HT1080 (cell line): ENCODE measurements around the gene CCL13. TPM values are rescaled to one million over a fixed set of nuclear protein-coding genes. Genes with fewer than 3 reads are reported as not detected.

ENCODE experiments used
- DNase-seq: peaks from one replicate; pipeline ENCODE4 v3.0.0-alpha.2; 2015; ENCODE audit warnings: low read depth
- total RNA-seq: library from RNA; depleted of rRNA; stranded (reverse); fragments of >200 nt; shearing (Covaris generic); gene quantifications from 2 replicates; pipeline ENCODE4 v1.2.3, GENCODE V29; 2014; rRNA removed

Gene CCL13
- total RNA-seq, 1 experiment from 2014 or later = not detected

DNA sequence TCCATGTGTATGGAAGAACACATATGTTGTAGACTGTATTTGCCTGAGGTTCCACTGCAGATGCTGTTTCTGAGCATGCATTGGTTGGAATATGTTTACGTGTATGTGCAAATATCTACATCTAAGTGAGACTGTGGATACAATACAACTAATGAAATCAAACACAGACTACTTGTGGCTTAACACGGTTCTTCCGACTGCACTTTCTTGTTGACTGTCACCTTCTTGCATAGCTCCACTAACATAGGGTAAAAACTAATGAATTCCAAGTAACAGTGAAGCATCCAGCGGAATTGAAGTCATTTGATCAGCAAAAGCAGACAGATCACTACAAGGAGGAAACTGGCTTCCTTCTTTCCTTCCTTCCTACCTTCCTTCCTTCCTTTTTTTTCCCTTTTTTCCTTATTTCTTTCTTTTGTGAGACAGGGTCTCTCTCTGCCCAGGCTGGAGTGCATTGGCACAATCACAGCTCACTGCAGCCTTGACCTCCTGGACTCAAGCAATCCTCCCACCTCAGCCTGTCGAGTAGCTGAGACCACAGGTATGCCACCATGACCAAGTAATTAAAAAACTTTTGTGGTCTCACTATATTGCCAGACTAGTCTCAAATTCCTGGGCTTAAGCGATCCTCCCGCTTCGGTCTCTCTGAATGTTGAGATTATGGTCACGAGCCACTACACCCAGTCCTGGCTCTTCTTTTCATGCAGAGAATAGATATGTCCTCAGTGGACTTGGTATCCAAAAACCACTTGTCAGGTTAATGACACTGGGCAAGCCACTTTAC is 28.7 kb downstream of the CCL13 start:
- no peak for DNase-seq

DNA sequence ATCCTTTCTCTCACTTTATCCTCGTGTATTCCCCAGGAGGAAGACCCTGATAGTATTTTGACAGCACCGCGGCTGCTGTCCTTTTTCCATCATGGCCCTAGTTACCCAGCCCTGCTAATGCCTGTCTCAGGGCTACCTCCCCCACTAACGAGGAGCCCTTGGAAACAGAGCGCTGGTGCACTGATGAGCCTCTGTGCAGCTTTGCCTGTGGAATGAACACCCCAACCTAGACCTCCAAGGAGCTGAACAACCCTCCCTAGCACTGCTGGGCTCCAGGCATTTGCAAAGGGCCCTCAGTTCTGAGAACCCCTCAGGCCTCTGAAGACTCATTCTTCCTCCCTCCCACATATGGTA is 30.0 kb downstream of the CCL13 start:
- DNase-seq = no peak

DNA sequence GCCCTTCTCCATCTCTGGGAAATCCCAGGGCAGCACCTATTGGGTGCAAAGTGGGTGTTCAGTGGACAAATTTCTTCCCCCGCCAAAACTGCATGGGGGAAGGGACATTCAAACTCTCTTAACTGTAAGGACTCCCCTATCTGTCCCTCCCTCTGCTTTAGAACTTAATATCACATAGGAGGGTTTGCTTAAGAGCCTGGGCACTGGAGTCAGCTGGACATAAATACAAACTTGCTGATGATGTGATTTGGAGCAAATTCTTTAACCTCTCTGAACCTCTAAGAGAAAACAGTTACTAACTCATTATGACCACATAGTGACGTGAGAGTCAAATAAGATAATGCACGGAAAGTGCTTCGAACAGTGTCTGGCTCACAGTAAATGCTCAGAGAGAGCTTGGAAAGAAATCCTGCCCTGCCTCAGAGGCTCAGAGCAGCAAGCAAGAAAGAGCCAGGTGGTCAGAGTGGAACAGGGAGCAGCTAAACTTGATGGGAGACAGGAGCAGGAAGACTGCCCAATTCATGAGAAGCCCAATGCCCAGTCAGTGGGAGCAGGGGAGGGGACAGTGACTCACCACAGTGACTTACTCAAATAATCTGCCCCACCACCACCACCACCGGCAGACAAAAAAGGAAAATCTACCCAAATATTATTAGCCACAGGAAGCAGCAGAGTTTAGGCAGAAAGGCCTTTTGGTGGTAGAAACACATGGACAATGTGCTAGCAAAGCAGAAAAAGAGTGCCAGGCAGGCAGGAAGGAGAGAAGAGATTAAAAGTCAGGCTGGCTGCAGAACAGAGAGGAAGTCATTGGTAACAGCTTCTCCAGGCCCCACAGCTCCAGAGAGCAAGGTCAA is 30.6 kb downstream of the CCL13 start:
- DNase-seq = peak; percentile 58

DNA sequence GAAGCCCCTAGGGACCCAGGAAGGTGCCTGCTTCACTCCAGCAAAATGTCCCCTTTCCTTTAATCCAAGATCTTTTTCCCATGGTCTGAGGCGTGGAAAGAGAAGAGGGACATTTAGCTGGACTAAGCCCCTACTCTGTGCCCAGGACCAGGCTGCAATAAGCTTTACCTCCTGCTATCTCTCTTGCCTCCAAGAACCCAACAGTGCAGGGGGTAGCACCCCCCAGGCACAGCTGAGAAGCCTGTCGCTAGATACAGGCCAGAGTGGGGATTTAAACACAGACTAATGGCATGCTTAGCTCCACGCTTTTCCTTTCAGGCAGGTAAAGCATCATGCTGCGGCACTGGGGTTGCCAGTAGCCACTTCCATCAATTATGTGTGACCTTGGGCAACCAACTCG is 31.3 kb downstream of the CCL13 start:
- no peak for DNase-seq

DNA sequence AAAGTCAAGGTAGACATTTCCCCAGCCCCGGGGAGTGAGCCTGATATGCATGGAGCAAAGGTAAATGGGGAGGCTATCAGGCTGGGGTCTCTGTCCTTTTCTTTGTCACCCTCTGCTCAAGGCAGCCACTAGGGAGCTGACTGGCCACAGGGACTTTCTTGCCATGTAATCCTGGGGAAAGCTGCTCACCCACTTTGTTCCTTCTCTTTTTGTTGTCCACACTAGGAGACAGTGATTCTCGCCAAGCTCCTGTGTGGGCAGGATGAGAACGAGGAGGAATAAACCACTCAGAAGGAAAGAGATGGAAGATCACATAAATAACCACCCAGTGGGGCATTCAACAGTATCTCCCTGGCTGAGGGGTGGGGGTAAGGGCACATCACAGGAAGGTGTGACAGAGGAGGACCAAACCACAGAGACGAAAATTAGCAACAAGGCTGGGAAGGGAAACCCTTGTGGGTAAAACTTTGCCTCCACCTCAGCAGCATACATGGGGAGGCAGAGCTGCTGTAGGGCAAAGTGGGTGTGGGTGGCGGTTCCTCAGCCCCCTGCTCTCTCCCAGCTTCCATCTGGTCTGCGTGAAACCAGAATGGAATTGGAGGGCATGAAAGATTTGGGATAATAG is 33.0 kb downstream of the CCL13 start:
- DNase-seq = no peak

DNA sequence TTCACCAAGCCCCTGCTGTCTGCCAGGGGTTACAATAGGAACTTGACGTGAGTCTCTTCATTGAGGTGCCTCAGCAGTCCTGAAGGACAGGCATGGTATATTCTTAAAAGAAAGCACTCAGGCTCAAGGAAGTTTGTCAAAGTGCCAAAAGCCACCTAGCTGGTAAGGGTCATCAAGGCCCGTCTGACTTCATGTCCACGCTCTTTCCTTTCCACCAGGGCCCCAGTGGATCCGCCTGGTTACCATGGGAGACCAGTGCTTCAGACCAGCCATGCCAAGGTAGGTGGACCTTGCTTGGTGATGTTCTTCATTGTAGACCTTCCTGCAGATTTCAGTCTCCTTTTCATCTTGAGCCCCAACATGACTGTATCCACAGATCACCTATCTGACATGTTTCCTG is 34.4 kb downstream of the CCL13 start:
- DNase-seq = no peak

DNA sequence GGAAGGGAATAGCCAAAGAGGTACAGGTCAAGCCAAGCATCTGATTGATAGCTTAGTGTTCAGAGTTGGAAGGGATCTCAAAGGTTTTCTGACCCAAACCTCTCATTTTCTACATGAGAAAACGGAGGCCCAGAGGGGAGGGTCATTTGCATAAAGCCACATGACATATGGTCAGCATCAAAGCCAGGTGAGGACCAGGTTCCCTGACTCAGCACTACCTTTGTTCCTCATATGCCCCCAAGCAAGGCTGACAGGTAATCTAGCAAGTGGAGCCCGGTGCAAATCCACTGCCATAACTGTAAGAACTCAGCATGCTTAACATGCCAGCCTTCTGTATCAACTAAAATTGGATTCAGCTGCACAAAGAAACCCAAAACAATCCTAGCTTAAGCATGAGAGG is 35.0 kb downstream of the CCL13 start:
- DNase-seq = no peak

DNA sequence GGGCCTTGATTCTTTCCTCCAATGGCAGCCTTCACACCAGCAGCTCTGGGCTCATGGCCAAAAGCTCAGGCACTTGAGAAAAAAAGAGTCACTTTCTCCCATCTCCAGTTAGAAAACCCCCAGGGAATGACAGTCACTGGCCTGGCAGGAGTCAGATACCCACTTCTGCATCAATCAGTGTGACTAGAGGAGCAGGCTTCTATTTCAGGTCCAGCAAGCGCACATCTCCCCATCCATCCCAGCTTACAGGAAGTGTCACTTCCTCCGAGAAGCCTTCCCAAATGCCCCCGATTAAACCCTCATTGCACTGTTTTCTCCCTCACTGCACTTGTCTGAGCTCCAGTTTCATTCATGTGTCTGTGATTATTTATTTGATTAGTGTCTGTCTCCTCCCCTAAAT is 37.1 kb downstream of the CCL13 start:
- no peak for DNase-seq

DNA sequence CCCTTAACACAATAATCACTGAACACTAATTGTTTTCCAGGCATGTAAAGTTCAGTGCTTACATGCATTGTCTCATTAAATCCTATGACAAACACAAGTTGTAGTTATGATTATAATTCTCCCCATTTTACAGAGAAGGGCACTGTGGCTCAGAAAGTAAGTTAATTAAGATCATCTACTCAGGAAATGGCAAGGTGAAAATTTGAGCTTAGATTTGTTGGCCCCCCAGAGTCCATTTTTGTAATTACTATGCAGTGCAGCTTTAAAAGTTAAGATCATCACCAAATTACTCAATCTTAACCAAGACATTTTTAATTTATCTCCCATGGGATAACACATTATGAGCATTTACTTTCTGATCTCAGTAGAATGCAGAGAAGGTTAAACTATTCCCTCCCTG is 41.0 kb downstream of the CCL13 start:
- no peak for DNase-seq

DNA sequence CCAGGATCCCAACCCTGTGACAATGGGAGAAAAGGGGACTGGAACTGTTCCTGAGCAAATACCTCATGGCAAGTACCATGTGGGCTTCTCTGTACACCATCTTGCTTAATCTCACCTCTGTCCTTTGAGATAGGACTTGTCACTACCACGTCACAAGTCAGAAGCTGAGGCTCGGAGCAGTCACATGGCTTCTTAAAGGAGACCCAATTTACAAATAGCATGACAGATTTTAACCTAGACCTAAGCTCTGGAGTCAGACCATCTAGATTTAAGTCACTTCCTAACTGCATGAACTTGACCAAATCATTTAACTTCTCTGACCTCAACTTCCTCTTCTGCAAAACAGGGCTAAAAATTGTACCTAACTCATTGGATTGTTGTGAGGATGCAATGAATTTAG is 42.7 kb downstream of the CCL13 start:
- no peak for DNase-seq

DNA sequence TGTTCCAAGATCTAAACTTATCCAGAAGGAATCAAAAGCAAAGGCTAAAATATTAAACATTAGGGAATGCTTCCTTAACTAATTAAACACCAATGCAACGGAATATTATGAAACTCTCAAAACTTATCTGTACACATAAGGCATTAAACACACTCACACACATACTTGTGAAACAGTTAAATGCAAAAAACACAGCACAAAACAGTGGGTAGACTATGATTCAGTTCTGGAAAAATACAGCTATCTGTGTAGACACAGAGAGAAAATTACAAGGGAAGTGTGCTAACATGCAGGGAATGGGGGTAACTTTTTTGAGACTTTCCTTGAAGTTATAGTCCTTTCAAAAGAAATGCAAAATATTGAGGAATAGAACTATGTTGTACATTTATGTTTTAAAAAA is 43.4 kb downstream of the CCL13 start:
- DNase-seq = no peak

DNA sequence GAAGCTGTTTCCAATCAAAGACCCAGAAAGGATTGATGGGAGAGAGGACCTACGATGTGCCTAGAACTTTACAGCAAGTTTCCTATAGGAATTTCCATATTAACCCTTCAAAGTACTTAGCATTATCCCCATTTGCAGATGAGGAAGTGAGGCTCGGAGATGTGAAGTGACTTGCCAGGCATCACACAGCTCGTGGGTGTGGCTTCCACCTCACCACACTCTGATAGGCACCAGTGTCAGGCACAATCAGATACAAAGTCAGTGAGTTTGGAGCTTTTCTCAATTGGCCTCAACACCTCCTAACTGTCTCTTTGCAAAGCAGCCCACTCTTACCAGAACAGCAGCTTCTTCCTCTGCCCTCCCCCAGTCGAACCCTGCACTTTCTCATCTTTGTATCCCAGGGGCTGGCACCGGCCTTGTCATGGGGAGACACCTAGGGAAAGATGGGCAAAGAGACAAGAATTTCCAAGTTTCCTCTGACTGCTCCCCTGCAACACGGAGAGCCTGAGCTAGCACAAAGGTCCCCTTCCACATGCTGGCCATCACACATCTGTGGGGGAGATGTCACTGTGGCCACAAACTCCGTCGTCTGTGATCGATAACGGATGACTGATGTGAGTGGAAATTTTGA is 44.1 kb downstream of the CCL13 start:
- DNase-seq = no peak

DNA sequence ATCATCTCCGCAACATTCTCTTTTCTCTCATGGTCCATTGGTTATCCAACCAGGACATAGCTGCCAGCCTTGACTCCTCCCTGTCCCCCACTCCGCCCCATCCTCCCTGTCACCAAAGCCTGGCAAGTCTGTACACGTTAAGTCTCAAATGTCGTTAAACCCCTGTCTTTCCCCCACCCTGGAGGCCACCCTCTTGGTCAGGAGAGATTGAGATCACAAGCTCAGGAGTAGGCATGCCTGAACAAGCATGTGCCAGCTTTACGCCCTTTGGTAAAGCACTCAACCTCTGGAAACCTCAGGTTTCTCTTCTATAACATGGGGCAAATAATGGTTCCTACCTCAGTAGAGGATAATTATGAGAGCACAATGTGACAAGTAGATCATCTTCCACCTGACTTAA is 44.9 kb downstream of the CCL13 start:
- DNase-seq = no peak

DNA sequence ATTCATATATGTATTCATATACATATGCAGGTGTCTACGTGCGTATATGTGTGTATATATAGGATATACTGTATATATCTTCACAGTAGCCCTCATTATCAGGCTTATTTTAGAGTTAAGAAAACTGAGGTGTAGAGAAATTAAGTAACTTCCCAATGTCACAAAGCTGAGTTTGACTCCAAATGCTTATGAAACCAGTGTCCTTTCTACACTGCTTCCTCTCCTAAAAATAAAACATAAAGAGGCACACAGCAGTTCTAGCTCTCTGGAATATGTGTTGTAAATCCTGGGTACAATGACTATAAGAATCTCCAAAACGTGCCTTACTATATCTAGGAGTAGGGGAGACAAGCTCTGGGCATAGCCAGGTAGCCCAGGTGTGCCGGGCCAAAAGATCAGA is 46.7 kb downstream of the CCL13 start:
- DNase-seq = no peak

DNA sequence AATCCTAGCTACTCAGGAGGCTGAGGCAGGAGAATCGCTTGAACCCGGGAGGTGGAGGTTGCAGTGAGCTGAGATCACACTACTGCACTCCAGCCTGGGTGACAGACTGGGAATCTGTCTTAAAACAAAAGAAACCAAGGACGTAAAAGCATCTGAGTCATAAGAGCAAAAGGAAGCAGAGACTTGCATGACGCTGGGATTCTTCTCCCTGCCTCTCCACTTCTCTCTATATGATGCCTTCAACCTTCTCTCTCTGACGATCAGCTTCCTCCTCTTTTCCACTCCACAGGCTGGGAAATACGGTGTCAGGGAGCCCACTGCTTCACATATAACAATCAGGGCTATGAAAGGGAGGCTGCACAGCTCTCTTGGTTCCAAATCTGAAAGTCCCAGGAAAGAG is 49.9 kb downstream of the CCL13 start:
- DNase-seq = peak; percentile 54

Other genes with a start within 250 kb of the CCL13 start
- gene CCL2, start 101.2 kb upstream of the CCL13 start, total RNA-seq = 0.51 TPM in 1 of 2 replicates, not detected in the other
- gene CCL7, start 86.3 kb upstream of the CCL13 start, total RNA-seq = not detected in 2 replicates
- gene CCL11, start 70.7 kb upstream of the CCL13 start, total RNA-seq = not detected in 2 replicates
- gene CCL8, start 37.0 kb upstream of the CCL13 start, total RNA-seq = not detected in 2 replicates
- not detected in 2 replicates for gene CCL1, start 6.8 kb downstream of the CCL13 start, total RNA-seq
- not detected in 2 replicates for gene TMEM132E, start 223.1 kb downstream of the CCL13 start, total RNA-seq